OCI-LY1 (cell line): ENCODE data around the gene BICD1.

Experiments
- CTCF ChIP-seq: fragments of 200-600 bp; sonication (generic), shearing (Covaris generic); IDR thresholded peaks from 2 replicates; pipeline ENCODE4 v1.5.1; 2017; ENCODE audit warnings: mild to moderate bottlenecking, antibody characterized with exemption, low read length, moderate library complexity, mixed read lengths
- EZH2 ChIP-seq: fragments of 200-600 bp; sonication (generic), shearing (Covaris generic); IDR thresholded peaks from 2 replicates; pipeline ENCODE4 v1.8.0; 2017; ENCODE audit warnings: borderline replicate concordance, mixed run types, mild to moderate bottlenecking, antibody characterized with exemption, low read length, moderate library complexity, mixed read lengths

- TF ChIP-seq CTCF: no peak
- TF ChIP-seq EZH2: no peak
Observed at GRCh38 chr12:32176606-32177005, 70.0 kb downstream of the BICD1 start.
